Measurements from ENCODE around the gene SMCO4.

- TF ChIP-seq CTCF (IDR thresholded peaks at IDR 0.05 in 4 of 5, conservative IDR thresholded peaks at IDR 0.05 in 1 of 5) (no peak), POLR2A (IDR thresholded peaks at IDR 0.05) (no peak)
These were observed 41.3 kb downstream of the SMCO4 start for GRCh38 chr11:93501856-93502255.
